SK-N-SH (cell line): ENCODE measurements around the gene OCEL1. TPM values are rescaled to one million over a fixed set of nuclear protein-coding genes. Genes with fewer than 3 reads are reported as not detected.

ENCODE experiments used
- CTCF ChIA-PET: fragments of 300-600, 350-600 bp; formaldehyde crosslinking; extraction: SDS; loops from one replicate; lab custom pipeline; 2021; lab: Yijun Ruan, JAX
- POLR2A ChIA-PET: fragments of 350-600 bp; sonication (Branson Sonifier 250); formaldehyde crosslinking; extraction: SDS; loops from one replicate; lab custom pipeline; 2020; ENCODE audit warnings: antibody characterized with exemption, inconsistent platforms; lab: Yijun Ruan, JAX
- DNase-seq: peaks from one replicate; pipeline ENCODE4 v3.0.0; 2012
- H2AFZ ChIP-seq: fragments of 200-600 bp; sonication (generic); 2 replicates; pipeline ENCODE4 v1.8.1; 2016; ENCODE audit warnings: antibody characterized with exemption, mild to moderate bottlenecking, low read depth
- H3F3A ChIP-seq: fragments of 200-600 bp; sonication (generic); replicated peaks from 2 replicates; pipeline ENCODE3; 2016; ENCODE audit warnings: antibody characterized with exemption, mild to moderate bottlenecking; ENCODE audit not compliant: insufficient read depth
- H3K27ac ChIP-seq, 2 experiments: fragments of 200-500 bp in 1 of 2; fragments of 200-600 bp in 1 of 2; sonication (Bioruptor generic) in 1 of 2; sonication (generic), shearing (Covaris generic) in 1 of 2; 2 replicates each; pipeline versions ENCODE4 v1.5.1 to v1.6.1; 2014 to 2016; ENCODE audit warnings: low read depth in 2 of 2, inconsistent platforms in 1 of 2, low read length in 1 of 2, mild to moderate bottlenecking in 1 of 2, mixed read lengths in 1 of 2
- H3K27me3 ChIP-seq: fragments of 200-600 bp; sonication (generic), shearing (Covaris generic); 2 replicates; pipeline ENCODE4 v1.6.1; 2016; ENCODE audit warnings: mixed run types; ENCODE audit not compliant: insufficient read depth
- H3K36me3 ChIP-seq, 2 experiments: fragments of 200-500 bp in 1 of 2; fragments of 200-600 bp in 1 of 2; sonication (Bioruptor generic) in 1 of 2; sonication (generic) in 1 of 2; replicated peaks in 1 of 2; 2 replicates each; pipeline versions ENCODE3 to v1.5.1; 2014 to 2016; ENCODE audit warnings: low read length in 1 of 2, mild to moderate bottlenecking in 1 of 2; ENCODE audit not compliant: insufficient read depth in 2 of 2, control insufficient read depth in 1 of 2
- H3K4me1 ChIP-seq, 2 experiments: fragments of 200-500 bp in 1 of 2; fragments of 200-600 bp in 1 of 2; sonication (Bioruptor generic) in 1 of 2; sonication (generic), shearing (Covaris generic) in 1 of 2; 2 replicates each; pipeline versions ENCODE4 v1.5.1 to v1.6.1; 2014 to 2016; ENCODE audit warnings: low read depth in 1 of 2, low read length in 1 of 2, mixed run types in 1 of 2; ENCODE audit not compliant: insufficient read depth in 2 of 2, control insufficient read depth in 1 of 2
- H3K4me2 ChIP-seq: fragments of 200-600 bp; sonication (generic), shearing (Covaris generic); 2 replicates; pipeline ENCODE4 v1.6.1; 2017; ENCODE audit warnings: mixed run types
- H3K4me3 ChIP-seq, 2 experiments: fragments of 200-500 bp in 1 of 2; fragments of 200-600 bp in 1 of 2; sonication (Bioruptor generic) in 1 of 2; sonication (generic), shearing (Covaris generic) in 1 of 2; 2 replicates each; pipeline versions ENCODE4 v1.5.1 to v1.8.1; 2014 to 2016; ENCODE audit warnings: low read depth in 2 of 2, inconsistent platforms in 1 of 2, low read length in 1 of 2, mild to moderate bottlenecking in 1 of 2, mixed read lengths in 1 of 2, moderate library complexity in 1 of 2
- H3K79me2 ChIP-seq: fragments of 200-600 bp; sonication (generic); 2 replicates; pipeline ENCODE4 v1.8.1; 2017; ENCODE audit warnings: mild to moderate bottlenecking; ENCODE audit not compliant: insufficient read depth
- H3K9ac ChIP-seq: fragments of 200-600 bp; sonication (generic); 2 replicates; pipeline ENCODE4 v1.6.1; 2017; ENCODE audit warnings: mixed run types
- H3K9me2 ChIP-seq: fragments of 200-600 bp; sonication (generic); 2 replicates; pipeline ENCODE4 v1.6.1; 2017; ENCODE audit warnings: mixed run types
- H3K9me3 ChIP-seq: fragments of 200-600 bp; sonication (generic); 2 replicates; pipeline ENCODE4 v1.6.1; 2017; ENCODE audit warnings: mixed run types, mild to moderate bottlenecking, moderate library complexity
- H4K20me1 ChIP-seq: fragments of 200-600 bp; sonication (generic); 2 replicates; pipeline ENCODE4 v1.6.1; 2017; ENCODE audit warnings: mild to moderate bottlenecking, mixed run types; ENCODE audit not compliant: insufficient read depth
- CHD2 ChIP-seq: fragments of 150-350 bp; IDR thresholded peaks from 2 replicates; pipeline ENCODE4 v1.6.1; 2018; ENCODE audit warnings: low read length; ENCODE audit not compliant: partially characterized antibody
- ELF1 ChIP-seq: IDR thresholded peaks from 2 replicates; pipeline ENCODE4 v1.4.0; 2012
- EP300 ChIP-seq, 2 experiments: IDR thresholded peaks; 2 replicates each; pipeline versions ENCODE4 v1.4.0 to v1.6.1; 2012; ENCODE audit warnings: borderline replicate concordance in 1 of 2, low read depth in 1 of 2, low read length in 1 of 2
- EZH2phosphoT487 ChIP-seq: fragments of 200-600 bp; sonication (generic); IDR thresholded peaks from 2 replicates; pipeline ENCODE4 v1.6.1; 2017; ENCODE audit warnings: low read depth, mixed run types, mild to moderate bottlenecking, antibody characterized with exemption, moderate library complexity, borderline replicate concordance
- FOXJ3 ChIP-seq: sonication (generic); formaldehyde crosslinking; IDR thresholded peaks from 2 replicates; pipeline ENCODE4 v1.5.1; 2020; ENCODE audit warnings: mild to moderate bottlenecking, missing genetic modification reagents
- GABPA ChIP-seq: IDR thresholded peaks from 2 replicates; pipeline ENCODE4 v1.4.0; 2012; ENCODE audit warnings: low read depth, mild to moderate bottlenecking
- NFIC ChIP-seq: IDR thresholded peaks from 2 replicates; pipeline ENCODE4 v1.4.0; 2012; ENCODE audit warnings: borderline replicate concordance
- NRF1 ChIP-seq: IDR thresholded peaks from 2 replicates; pipeline ENCODE4 v1.6.1; 2012; ENCODE audit warnings: low read depth, mild to moderate bottlenecking, low read length
- RCOR1 ChIP-seq: fragments of 150-350 bp; IDR thresholded peaks from 2 replicates; pipeline ENCODE4 v1.6.1; 2017; ENCODE audit warnings: antibody characterized with exemption, low read length
- RFX5 ChIP-seq: IDR thresholded peaks from 2 replicates; pipeline ENCODE4 v1.6.1; 2012; ENCODE audit warnings: mild to moderate bottlenecking, improper control_type of control experiment, low read length
- RXRA ChIP-seq: IDR thresholded peaks from 2 replicates; pipeline ENCODE4 v1.4.0; 2012; ENCODE audit warnings: low read depth, mild to moderate bottlenecking, borderline replicate concordance
- SIN3A ChIP-seq: IDR thresholded peaks from 2 replicates; pipeline ENCODE4 v1.6.1; 2012; ENCODE audit warnings: low read depth, mild to moderate bottlenecking, low read length, moderate library complexity, borderline replicate concordance
- SMC3 ChIP-seq: IDR thresholded peaks from 2 replicates; pipeline ENCODE4 v1.6.1; 2012; ENCODE audit warnings: low read depth, low read length, improper control_type of control experiment
- TAF1 ChIP-seq: IDR thresholded peaks from 2 replicates; pipeline ENCODE4 v1.6.1; 2012; ENCODE audit warnings: low read depth, mild to moderate bottlenecking, low read length, moderate library complexity, borderline replicate concordance
- TCF12 ChIP-seq: IDR thresholded peaks from 2 replicates; pipeline ENCODE4 v1.4.0; 2012
- TEAD4 ChIP-seq: IDR thresholded peaks from 2 replicates; pipeline ENCODE4 v1.4.0; 2012; ENCODE audit warnings: mild to moderate bottlenecking, borderline replicate concordance; ENCODE audit not compliant: insufficient read depth
- YY1 ChIP-seq: IDR thresholded peaks from 2 replicates; pipeline ENCODE4 v1.4.0; 2012; ENCODE audit warnings: low read depth, mild to moderate bottlenecking
- WGBS: methylation state at CpG from one replicate; pipeline ENCODE4 v1.1.6; 2017; ENCODE audit warnings: low lambda C conversion rate; 5-methylcytosine and 5-hydroxymethylcytosine counted together
- polyA plus RNA-seq, 3 experiments: library from polyadenylated mRNA; depleted of rRNA; stranded (reverse); fragments of >200 nt; gene quantifications; 2 replicates each; pipeline ENCODE4 v1.2.3, GENCODE V29; 2012
- TF ChIP-seq, protein P1 (sequence below): IDR thresholded peaks from 2 replicates; pipeline ENCODE4 v1.6.1; 2012; ENCODE audit warnings: mild to moderate bottlenecking, low read depth, low read length, moderate library complexity
- TF ChIP-seq, protein P2 (sequence below): fragments of 150-350 bp; IDR thresholded peaks from 2 replicates; pipeline ENCODE4 v1.6.1; 2016; ENCODE audit warnings: mild to moderate bottlenecking, low read depth, low read length
- TF ChIP-seq, protein P3 (sequence below): IDR thresholded peaks from 2 replicates; pipeline ENCODE4; 2012
- TF ChIP-seq, protein P4 (sequence below): IDR thresholded peaks from 2 replicates; pipeline ENCODE4 v1.4.0; 2012; ENCODE audit warnings: low read depth, borderline replicate concordance
- TF ChIP-seq, protein P5 (sequence below): IDR thresholded peaks from 2 replicates; pipeline ENCODE4 v1.4.0; 2012; ENCODE audit warnings: low read depth
- TF ChIP-seq, protein P6 (sequence below): fragments of 150-350 bp; IDR thresholded peaks from 2 replicates; pipeline ENCODE4 v1.6.1; 2017; ENCODE audit warnings: antibody characterized with exemption, low read length, low read depth, borderline replicate concordance

OCEL1 gene
- polyA plus RNA-seq, 1 of the 3 experiments (the other 2 are of a cell fraction) = 9.8 TPM

DNA sequence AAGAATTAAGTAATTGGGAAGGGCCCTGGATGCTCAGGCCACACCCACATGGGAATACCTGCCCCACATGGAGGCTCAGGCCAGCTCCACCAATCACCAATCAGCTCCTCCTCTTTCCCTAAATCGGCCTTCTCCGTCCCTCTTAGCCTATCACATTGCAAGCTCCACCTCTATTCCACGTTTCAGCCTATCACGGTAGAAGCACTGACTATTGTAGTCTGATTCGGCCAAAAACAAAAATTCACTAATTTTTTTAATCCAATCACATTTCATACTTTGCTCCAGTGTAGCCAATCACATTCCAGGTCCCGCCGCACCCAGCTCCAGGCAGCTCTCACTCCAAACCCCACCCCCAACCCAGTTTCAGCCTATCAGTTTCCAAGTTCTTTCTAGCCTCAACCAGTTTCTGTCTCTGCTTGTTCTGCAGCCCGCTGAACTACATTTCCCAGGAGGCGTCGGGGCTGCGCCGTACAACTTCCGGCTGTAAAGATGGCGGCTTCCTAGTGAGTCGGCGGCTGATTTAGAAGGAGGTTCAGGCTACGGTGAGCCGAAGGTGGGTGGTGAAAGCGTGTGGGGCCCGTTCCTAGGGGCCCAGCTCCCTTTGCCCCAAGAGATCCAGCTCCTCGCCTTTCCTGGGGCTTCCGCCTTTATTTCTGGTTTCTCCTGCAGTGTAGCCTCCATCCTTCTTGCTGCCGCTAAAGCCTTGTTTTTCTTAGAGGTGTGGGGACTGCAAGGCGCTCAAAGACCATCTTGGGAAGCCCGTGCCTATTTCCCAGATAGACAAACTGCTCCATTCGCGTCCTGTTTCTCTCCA lies 41.2 kb downstream of the OCEL1 start, which contains the start of gene BABAM1:
BABAM1 (plus strand) TSS at position 469 of the 814 bp plus-strand sequence. CDS start 1,364 bp downstream, outside the sequence.
- H3K27ac ChIP-seq = peak within 1 kb of the TSS; percentile 76 to 77
- 0% methylated on average over 25 of the region's 27 CpGs for WGBS
- peak within 1 kb of the TSS; percentile 83 for H3K9ac ChIP-seq
- H3F3A ChIP-seq = peaks cover 11% of the 10 kb centered on the region
- peak; percentile 96 for DNase-seq
- no peaks in the 10 kb centered on the region for H3K9me2 ChIP-seq
- peak within 1 kb of the TSS; percentile 97 for H3K4me2 ChIP-seq
- peaks cover 31% of the 10 kb centered on the region; the same call in 1 of the 2 replicates for H3K79me2 ChIP-seq
- no peaks in the 10 kb centered on the region for H3K27me3 ChIP-seq
- peaks cover 0 to 6% of the 10 kb centered on the region in 2 experiments; a peak in 1 of 4 replicates for H3K4me1 ChIP-seq
- H3K4me3 ChIP-seq = peak within 1 kb of the TSS; percentile 84 to 98
- POLR2A ChIA-PET = interaction anchor here (0.6 to 2.2 kb wide), 8 partner anchors 12 to 52 kb away, joined by 3 to 14 read pairs (median 4); partner anchors contain the start of genes ANKLE1, OCEL1 and USE1
- CTCF ChIA-PET = interaction anchor here (1.1 to 1.4 kb wide), 2 partner anchors 13 to 61 kb away, joined by 4 to 5 read pairs; no protein-coding TSS in a partner anchor
- H3K9me3 ChIP-seq = no peaks in the 10 kb centered on the region
- H3K36me3 ChIP-seq = peaks cover 7 to 9% of the 10 kb centered on the region in 2 experiments
- peak within 1 kb of the TSS; percentile 85 for H2AFZ ChIP-seq
- H4K20me1 ChIP-seq = no peaks in the 10 kb centered on the region
- TF ChIP-seq, protein P1, sequence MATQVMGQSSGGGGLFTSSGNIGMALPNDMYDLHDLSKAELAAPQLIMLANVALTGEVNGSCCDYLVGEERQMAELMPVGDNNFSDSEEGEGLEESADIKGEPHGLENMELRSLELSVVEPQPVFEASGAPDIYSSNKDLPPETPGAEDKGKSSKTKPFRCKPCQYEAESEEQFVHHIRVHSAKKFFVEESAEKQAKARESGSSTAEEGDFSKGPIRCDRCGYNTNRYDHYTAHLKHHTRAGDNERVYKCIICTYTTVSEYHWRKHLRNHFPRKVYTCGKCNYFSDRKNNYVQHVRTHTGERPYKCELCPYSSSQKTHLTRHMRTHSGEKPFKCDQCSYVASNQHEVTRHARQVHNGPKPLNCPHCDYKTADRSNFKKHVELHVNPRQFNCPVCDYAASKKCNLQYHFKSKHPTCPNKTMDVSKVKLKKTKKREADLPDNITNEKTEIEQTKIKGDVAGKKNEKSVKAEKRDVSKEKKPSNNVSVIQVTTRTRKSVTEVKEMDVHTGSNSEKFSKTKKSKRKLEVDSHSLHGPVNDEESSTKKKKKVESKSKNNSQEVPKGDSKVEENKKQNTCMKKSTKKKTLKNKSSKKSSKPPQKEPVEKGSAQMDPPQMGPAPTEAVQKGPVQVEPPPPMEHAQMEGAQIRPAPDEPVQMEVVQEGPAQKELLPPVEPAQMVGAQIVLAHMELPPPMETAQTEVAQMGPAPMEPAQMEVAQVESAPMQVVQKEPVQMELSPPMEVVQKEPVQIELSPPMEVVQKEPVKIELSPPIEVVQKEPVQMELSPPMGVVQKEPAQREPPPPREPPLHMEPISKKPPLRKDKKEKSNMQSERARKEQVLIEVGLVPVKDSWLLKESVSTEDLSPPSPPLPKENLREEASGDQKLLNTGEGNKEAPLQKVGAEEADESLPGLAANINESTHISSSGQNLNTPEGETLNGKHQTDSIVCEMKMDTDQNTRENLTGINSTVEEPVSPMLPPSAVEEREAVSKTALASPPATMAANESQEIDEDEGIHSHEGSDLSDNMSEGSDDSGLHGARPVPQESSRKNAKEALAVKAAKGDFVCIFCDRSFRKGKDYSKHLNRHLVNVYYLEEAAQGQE = peak; percentile 57; the same call in 1 of the 2 replicates
- TF ChIP-seq ELF1 (peak; percentile 76), FOXJ3 (CRISPR knock-in tag) (no peak; the same call in 1 of the 2 replicates), EZH2phosphoT487 (no peak), YY1 (peak; percentile 98), NRF1 (peak; percentile 41; the same call in 1 of the 2 replicates), TAF1 (peak; percentile 96), GABPA (peak; percentile 94), RFX5 (peak; percentile 92), TEAD4 (no peak), EP300 (IDR thresholded peaks at IDR 0.05; ENCODE audit: borderline replicate concordance in 1 of 2, low read depth in 1 of 2, low read length in 1 of 2) (no peak), RCOR1 (no peak), CHD2 (peak; percentile 86), TCF12 (peak; percentile 8; the same call in 1 of the 2 replicates), NFIC (no peak), SIN3A (peak; percentile 74), RXRA (no peak), SMC3 (no peak)
- TF ChIP-seq, protein P2, sequence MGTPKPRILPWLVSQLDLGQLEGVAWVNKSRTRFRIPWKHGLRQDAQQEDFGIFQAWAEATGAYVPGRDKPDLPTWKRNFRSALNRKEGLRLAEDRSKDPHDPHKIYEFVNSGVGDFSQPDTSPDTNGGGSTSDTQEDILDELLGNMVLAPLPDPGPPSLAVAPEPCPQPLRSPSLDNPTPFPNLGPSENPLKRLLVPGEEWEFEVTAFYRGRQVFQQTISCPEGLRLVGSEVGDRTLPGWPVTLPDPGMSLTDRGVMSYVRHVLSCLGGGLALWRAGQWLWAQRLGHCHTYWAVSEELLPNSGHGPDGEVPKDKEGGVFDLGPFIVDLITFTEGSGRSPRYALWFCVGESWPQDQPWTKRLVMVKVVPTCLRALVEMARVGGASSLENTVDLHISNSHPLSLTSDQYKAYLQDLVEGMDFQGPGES = peak; percentile 97
- TF ChIP-seq, protein P3, sequence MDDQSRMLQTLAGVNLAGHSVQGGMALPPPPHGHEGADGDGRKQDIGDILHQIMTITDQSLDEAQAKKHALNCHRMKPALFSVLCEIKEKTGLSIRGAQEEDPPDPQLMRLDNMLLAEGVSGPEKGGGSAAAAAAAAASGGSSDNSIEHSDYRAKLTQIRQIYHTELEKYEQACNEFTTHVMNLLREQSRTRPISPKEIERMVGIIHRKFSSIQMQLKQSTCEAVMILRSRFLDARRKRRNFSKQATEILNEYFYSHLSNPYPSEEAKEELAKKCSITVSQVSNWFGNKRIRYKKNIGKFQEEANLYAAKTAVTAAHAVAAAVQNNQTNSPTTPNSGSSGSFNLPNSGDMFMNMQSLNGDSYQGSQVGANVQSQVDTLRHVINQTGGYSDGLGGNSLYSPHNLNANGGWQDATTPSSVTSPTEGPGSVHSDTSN = peak; percentile 84
- TF ChIP-seq, protein P4, sequence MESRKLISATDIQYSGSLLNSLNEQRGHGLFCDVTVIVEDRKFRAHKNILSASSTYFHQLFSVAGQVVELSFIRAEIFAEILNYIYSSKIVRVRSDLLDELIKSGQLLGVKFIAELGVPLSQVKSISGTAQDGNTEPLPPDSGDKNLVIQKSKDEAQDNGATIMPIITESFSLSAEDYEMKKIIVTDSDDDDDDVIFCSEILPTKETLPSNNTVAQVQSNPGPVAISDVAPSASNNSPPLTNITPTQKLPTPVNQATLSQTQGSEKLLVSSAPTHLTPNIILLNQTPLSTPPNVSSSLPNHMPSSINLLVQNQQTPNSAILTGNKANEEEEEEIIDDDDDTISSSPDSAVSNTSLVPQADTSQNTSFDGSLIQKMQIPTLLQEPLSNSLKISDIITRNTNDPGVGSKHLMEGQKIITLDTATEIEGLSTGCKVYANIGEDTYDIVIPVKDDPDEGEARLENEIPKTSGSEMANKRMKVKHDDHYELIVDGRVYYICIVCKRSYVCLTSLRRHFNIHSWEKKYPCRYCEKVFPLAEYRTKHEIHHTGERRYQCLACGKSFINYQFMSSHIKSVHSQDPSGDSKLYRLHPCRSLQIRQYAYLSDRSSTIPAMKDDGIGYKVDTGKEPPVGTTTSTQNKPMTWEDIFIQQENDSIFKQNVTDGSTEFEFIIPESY = no peak
- TF ChIP-seq, protein P5, sequence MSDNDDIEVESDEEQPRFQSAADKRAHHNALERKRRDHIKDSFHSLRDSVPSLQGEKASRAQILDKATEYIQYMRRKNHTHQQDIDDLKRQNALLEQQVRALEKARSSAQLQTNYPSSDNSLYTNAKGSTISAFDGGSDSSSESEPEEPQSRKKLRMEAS = peak; percentile 66
- TF ChIP-seq, protein P6, sequence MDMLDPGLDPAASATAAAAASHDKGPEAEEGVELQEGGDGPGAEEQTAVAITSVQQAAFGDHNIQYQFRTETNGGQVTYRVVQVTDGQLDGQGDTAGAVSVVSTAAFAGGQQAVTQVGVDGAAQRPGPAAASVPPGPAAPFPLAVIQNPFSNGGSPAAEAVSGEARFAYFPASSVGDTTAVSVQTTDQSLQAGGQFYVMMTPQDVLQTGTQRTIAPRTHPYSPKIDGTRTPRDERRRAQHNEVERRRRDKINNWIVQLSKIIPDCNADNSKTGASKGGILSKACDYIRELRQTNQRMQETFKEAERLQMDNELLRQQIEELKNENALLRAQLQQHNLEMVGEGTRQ = no peak
